Adrenal gland (tissue), 5 donors: Measurements from ENCODE around the gene ZNF148.

Source experiments
- POLR2A ChIP-seq, 2 donors: fragments of 450-650 bp; IDR thresholded peaks; one replicate each; pipeline ENCODE4 v1.6.1; 2017; ENCODE audit warnings: antibody characterized with exemption in 2 of 2, mild to moderate bottlenecking in 2 of 2, moderate library complexity in 1 of 2
- TF ChIP-seq, protein P1 (sequence below), 6 experiments: fragments of 450-650 bp in 4 of 6; fragments of 200-600 bp in 2 of 6; sonication (generic) in 1 of 6; IDR thresholded peaks; 1 replicate in 5 of 6; 2 replicates in 1 of 6; pipeline versions ENCODE4 v1.5.1 to v1.8.0; 2016 to 2021; ENCODE audit warnings: antibody characterized with exemption in 6 of 6, mild to moderate bottlenecking in 2 of 6, moderate library complexity in 1 of 6
- donor health status: DM: no; HTN: no; CAD: no.

- TF ChIP-seq, protein P1, sequence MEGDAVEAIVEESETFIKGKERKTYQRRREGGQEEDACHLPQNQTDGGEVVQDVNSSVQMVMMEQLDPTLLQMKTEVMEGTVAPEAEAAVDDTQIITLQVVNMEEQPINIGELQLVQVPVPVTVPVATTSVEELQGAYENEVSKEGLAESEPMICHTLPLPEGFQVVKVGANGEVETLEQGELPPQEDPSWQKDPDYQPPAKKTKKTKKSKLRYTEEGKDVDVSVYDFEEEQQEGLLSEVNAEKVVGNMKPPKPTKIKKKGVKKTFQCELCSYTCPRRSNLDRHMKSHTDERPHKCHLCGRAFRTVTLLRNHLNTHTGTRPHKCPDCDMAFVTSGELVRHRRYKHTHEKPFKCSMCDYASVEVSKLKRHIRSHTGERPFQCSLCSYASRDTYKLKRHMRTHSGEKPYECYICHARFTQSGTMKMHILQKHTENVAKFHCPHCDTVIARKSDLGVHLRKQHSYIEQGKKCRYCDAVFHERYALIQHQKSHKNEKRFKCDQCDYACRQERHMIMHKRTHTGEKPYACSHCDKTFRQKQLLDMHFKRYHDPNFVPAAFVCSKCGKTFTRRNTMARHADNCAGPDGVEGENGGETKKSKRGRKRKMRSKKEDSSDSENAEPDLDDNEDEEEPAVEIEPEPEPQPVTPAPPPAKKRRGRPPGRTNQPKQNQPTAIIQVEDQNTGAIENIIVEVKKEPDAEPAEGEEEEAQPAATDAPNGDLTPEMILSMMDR (IDR thresholded peaks at IDR 0.05), result no peak
- no peak for TF ChIP-seq POLR2A (IDR thresholded peaks at IDR 0.05)
These were observed 184.3 kb downstream of the ZNF148 start for GRCh38 chr3:125190786-125191185.
